MM.1S (cell line): Measurements from ENCODE around the gene KHDC4.

Experiments
- CTCF ChIP-seq: fragments of 300-600 bp; sonication (generic); IDR thresholded peaks from 2 replicates; pipeline ENCODE4 v1.5.1; 2016; ENCODE audit warnings: antibody characterized with exemption, low read length, mixed read lengths
- EZH2phosphoT487 ChIP-seq: fragments of 300-600 bp; sonication (generic); IDR thresholded peaks from 2 replicates; pipeline ENCODE4 v1.6.1; 2018; ENCODE audit warnings: antibody characterized with exemption, low read length

- no peak for TF ChIP-seq CTCF
- no peak for TF ChIP-seq EZH2phosphoT487
Observed at GRCh38 chr1:155904261-155904660, 30.0 kb downstream of the KHDC4 start.
